A673 (cell line): ENCODE data around the gene MTCH1. TPM values are rescaled to one million over a fixed set of nuclear protein-coding genes. Genes with fewer than 3 reads are reported as not detected.

Experiments
- BruUV-seq: library from RNA; stranded (reverse); fragments of 400-500 nt; replicated peaks from 2 replicates; lab custom pipeline; 2021; lab: Mats Ljungman, UMichigan
- CTCF ChIA-PET: fragments of 300-600 bp; sonication (Branson Sonifier 250); formaldehyde crosslinking; loops from one replicate; lab custom pipeline; 2022; ENCODE audit warnings: antibody characterized with exemption; lab: Charles Lee
- POLR2A ChIA-PET: fragments of 300-600 bp; sonication (Branson Sonifier 250); formaldehyde crosslinking; loops from one replicate; lab custom pipeline; 2022; ENCODE audit warnings: antibody characterized with exemption; ENCODE audit not compliant: low non-redundant PET; lab: Charles Lee
- DNase-seq: peaks from one replicate; pipeline ENCODE4 v3.0.0-alpha.2; 2015; ENCODE audit warnings: low spot score
- H3K27ac ChIP-seq: fragments of 200-600 bp; sonication (generic); 2 replicates; pipeline ENCODE4 v1.5.1; 2016; ENCODE audit warnings: mixed run types, low read depth, mild to moderate bottlenecking, mixed read lengths, antibody characterized with exemption, low read length; ENCODE audit not compliant: poor library complexity, severe bottlenecking
- H3K27me3 ChIP-seq: fragments of 200-600 bp; sonication (generic); replicated peaks from 2 replicates; pipeline ENCODE4 v1.6.1; 2017; ENCODE audit warnings: mixed run types, low read depth, mild to moderate bottlenecking, mixed read lengths, antibody characterized with exemption, low read length; ENCODE audit not compliant: insufficient read depth, poor library complexity
- H3K36me3 ChIP-seq: fragments of 200-600 bp; sonication (generic); 2 replicates; pipeline ENCODE4 v1.6.1; 2016; ENCODE audit warnings: mixed run types, mild to moderate bottlenecking, mixed read lengths, antibody characterized with exemption, low read length; ENCODE audit not compliant: insufficient read depth, poor library complexity, severe bottlenecking
- H3K4me1 ChIP-seq: fragments of 200-600 bp; sonication (generic); 2 replicates; pipeline ENCODE4 v1.6.1; 2017; ENCODE audit warnings: mixed run types, mild to moderate bottlenecking, mixed read lengths, antibody characterized with exemption, low read length; ENCODE audit not compliant: insufficient read depth, poor library complexity, severe bottlenecking
- H3K4me3 ChIP-seq: fragments of 200-600 bp; sonication (generic); 2 replicates; pipeline ENCODE4 v1.5.1; 2016; ENCODE audit warnings: low read depth, mixed run types, mild to moderate bottlenecking, mixed read lengths, low read length; ENCODE audit not compliant: poor library complexity, severe bottlenecking
- H3K9me3 ChIP-seq: fragments of 200-600 bp; sonication (generic); 2 replicates; pipeline ENCODE4 v1.6.1; 2016; ENCODE audit warnings: mixed run types, low read depth, mild to moderate bottlenecking, mixed read lengths, antibody characterized with exemption, low read length; ENCODE audit not compliant: poor library complexity, severe bottlenecking
- EZH2 ChIP-seq: fragments of 200-600 bp; sonication (generic); IDR thresholded peaks from 2 replicates; pipeline ENCODE4 v1.6.1; 2017; ENCODE audit warnings: borderline replicate concordance, low read depth, mild to moderate bottlenecking, mixed read lengths, antibody characterized with exemption, low read length; ENCODE audit not compliant: poor library complexity, severe bottlenecking
- intact Hi-C: fragments of 100-400 bp; cut with micrococcal nuclease; formaldehyde crosslinking; loops from one replicate; pipeline ENCODE4 v1.10.0; 2022; ENCODE audit not compliant: unreplicated experiment
- total RNA-seq: library from RNA; stranded (reverse); gene quantifications from 2 replicates; pipeline ENCODE4 v1.2.3, GENCODE V29; 2021
- TF ChIP-seq, protein P1 (sequence below): fragments of 300-800, 200-600 bp; sonication (generic); conservative IDR thresholded peaks from 2 replicates; pipeline ENCODE4 v1.5.1; 2017; ENCODE audit warnings: low read depth, mild to moderate bottlenecking, antibody characterized with exemption, low read length, moderate library complexity, mixed read lengths

The MTCH1 gene
- total RNA-seq, 1 experiment from 2014 or later, result 242 TPM

DNA sequence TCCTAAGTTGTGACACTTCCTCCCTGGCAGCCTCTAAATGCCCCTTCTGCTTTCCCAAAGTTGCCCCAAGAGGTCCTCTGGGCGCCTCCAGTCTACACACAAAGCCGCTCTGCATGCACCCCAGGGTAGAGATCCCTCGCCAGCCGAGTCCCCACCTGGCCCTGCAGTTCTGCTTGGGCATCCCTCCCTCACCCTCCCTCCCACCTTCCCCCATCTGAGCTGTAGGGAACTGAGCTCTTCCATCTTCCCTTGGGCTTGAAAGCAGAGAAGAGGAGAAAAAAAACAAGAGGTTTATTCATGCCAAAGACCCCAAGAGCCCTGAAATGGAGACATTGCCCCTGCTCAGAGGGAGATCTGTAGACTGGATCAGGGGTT, 13.7 kb upstream of the MTCH1 start:
- H3K4me1 ChIP-seq, result no peaks in the 10 kb centered on the region
- H3K9me3 ChIP-seq, result no peaks in the 10 kb centered on the region
- BruUV-seq, result no TSS peak
- no peak for DNase-seq
- H3K27ac ChIP-seq, result no peak overlapping the region
- H3K27me3 ChIP-seq, result no peaks in the 10 kb centered on the region
- intact Hi-C loops, result no loop called here
- H3K36me3 ChIP-seq, result no peaks in the 10 kb centered on the region
- CTCF ChIA-PET, result no interaction called here
- TF ChIP-seq, protein P1, sequence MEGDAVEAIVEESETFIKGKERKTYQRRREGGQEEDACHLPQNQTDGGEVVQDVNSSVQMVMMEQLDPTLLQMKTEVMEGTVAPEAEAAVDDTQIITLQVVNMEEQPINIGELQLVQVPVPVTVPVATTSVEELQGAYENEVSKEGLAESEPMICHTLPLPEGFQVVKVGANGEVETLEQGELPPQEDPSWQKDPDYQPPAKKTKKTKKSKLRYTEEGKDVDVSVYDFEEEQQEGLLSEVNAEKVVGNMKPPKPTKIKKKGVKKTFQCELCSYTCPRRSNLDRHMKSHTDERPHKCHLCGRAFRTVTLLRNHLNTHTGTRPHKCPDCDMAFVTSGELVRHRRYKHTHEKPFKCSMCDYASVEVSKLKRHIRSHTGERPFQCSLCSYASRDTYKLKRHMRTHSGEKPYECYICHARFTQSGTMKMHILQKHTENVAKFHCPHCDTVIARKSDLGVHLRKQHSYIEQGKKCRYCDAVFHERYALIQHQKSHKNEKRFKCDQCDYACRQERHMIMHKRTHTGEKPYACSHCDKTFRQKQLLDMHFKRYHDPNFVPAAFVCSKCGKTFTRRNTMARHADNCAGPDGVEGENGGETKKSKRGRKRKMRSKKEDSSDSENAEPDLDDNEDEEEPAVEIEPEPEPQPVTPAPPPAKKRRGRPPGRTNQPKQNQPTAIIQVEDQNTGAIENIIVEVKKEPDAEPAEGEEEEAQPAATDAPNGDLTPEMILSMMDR, result no peak
- no peak for TF ChIP-seq EZH2
- H3K4me3 ChIP-seq, result no peak overlapping the region
- POLR2A ChIA-PET, result no interaction called here

DNA sequence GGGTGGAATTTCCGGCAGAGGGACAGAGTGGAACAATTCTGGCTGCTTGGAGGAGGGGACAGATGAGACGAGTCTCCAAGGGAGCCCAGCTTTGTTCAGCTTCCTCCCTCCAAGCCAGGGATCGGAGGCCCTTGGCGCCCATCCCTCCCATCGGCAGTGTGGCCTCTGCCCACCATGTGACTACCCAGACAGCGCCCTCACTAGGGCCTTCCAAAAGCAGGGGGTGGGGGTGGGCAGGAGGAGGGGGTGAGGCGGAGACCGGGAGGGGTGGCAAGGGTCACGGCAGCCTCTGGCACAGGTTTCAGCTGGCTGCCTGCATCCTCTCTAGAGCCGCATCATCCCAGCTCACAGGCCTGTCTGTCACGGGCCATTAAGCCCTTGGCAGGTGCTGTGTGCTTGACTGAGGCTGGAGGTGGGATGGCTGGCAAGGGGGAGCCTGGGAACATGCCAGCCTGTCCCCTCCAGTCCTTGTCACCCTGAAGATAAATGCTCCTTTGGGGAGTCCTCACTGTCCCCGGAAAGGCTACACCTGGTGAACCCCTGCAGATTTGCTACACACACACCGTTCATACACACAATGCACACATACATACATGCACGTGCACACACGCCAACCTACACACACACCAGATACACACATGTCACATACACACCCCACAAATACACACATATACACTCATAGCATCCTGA, 13.2 kb upstream of the MTCH1 start:
- no peak for DNase-seq
- Histone ChIP-seq H3K4me3 (no peak overlapping the region), H3K4me1 (no peaks in the 10 kb centered on the region), H3K36me3 (no peaks in the 10 kb centered on the region), H3K27ac (no peak overlapping the region), H3K27me3 (no peaks in the 10 kb centered on the region), H3K9me3 (no peaks in the 10 kb centered on the region)
- CTCF ChIA-PET, result no interaction called here
- no peak for TF ChIP-seq EZH2
- TF ChIP-seq, protein P1, result no peak
- POLR2A ChIA-PET, result interaction anchor here (0.7 kb wide), 1 partner anchor 13 kb away, joined by 4 read pairs; the partner anchor contains the start of gene MTCH1
- intact Hi-C loops, result no loop called here
- BruUV-seq, result no TSS peak

DNA sequence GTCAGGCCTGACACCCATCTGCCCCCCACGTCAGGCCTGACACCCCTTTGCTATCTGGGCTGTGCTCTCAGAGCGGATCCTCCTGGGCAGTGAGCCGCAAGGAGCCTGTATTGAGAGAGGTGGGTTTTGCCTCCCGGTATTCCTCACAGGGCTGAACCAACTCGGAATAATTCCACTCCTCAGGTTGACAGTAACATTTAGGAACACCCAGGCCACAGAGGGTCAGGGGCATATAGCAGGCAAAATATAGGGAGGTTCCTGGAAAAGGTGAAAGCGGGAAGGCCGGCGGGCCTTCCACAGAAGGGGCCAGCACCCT, 12.7 kb upstream of the MTCH1 start:
- no peak overlapping the region for H3K27ac ChIP-seq
- CTCF ChIA-PET, result no interaction called here
- no peaks in the 10 kb centered on the region for H3K9me3 ChIP-seq
- H3K36me3 ChIP-seq, result no peaks in the 10 kb centered on the region
- no peak overlapping the region for H3K4me3 ChIP-seq
- BruUV-seq, result no TSS peak
- no peaks in the 10 kb centered on the region for H3K4me1 ChIP-seq
- intact Hi-C loops, result no loop called here
- POLR2A ChIA-PET, result interaction anchor here (0.7 kb wide), 1 partner anchor 13 kb away, joined by 4 read pairs; the partner anchor contains the start of gene MTCH1
- H3K27me3 ChIP-seq, result no peaks in the 10 kb centered on the region
- no peak for TF ChIP-seq EZH2
- TF ChIP-seq, protein P1, result no peak
- DNase-seq, result no peak
